Measurements from ENCODE around the gene RPL5. TPM values are rescaled to one million over a fixed set of nuclear protein-coding genes. Genes with fewer than 3 reads are reported as not detected.

RPL5 gene
- total and polyA plus RNA-seq, 2 of the 4 experiments (the other 2 are of a cell fraction) = 1,406 to 1,679 TPM

DNA sequence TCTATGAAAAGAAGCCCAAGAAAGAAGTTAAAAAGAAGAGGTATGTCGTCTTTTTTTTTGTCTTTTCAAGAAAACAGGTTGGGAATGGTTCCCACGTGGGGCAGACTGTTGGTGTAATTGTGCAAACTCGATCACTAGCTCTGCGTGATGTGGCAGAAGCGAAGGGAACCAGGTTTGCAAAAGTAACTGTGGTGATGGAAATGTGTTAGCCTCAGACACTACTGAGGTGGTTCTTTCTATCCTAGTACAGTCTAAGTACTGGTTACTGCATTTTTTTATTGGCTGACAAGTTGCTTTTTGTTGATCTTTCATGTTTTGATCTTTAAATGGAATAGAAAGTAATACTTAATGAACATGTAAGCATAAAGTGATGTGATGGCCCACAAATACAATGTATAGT, 8.8 kb downstream of the RPL5 start:
- Histone ChIP-seq H2BK15ac (ENCODE audit: low read depth, low read length) (no peak overlapping the region), H3K27me3 (ENCODE audit: control insufficient read depth, insufficient read depth, low read length) (no peaks in the 10 kb centered on the region), H4K8ac (ENCODE audit: low read depth in 2 of 2, low read length in 2 of 2) (no peak overlapping the region), H3K9me1 (ENCODE audit: insufficient read depth, low read length) (no peaks in the 10 kb centered on the region), H2AFZ (replicated peaks; ENCODE audit: low read length, poor library complexity) (no peak overlapping the region), H3K27ac (ENCODE audit: insufficient read depth, low read length) (no peak overlapping the region), H2BK120ac (ENCODE audit: low read depth, low read length) (no peak overlapping the region), H4K91ac (ENCODE audit: insufficient read depth, low read depth, low read length) (no peak overlapping the region), H4K5ac (ENCODE audit: low read depth, low read length) (no peak overlapping the region), H3K23ac (ENCODE audit: low read depth, low read length) (no peak overlapping the region), H3K4me1 (ENCODE audit: control insufficient read depth, insufficient read depth, low read length) (peaks cover 4% of the 10 kb centered on the region), H2AK9ac (replicated peaks; ENCODE audit: low read depth, low read length, poor library complexity) (no peak overlapping the region), H3K14ac (replicated peaks; ENCODE audit: low read depth, low read length) (no peak overlapping the region), H3K18ac (ENCODE audit: low read depth, low read length) (no peak overlapping the region), H4K20me1 (ENCODE audit: insufficient read depth, low read length) (peaks cover 68% of the 10 kb centered on the region), H2AK5ac (ENCODE audit: low read depth, low read length) (no peak overlapping the region), H3K4ac (ENCODE audit: low read depth, low read length) (no peak overlapping the region), H3K9ac (ENCODE audit: low read depth, low read length) (no peak overlapping the region), H3K79me1 (ENCODE audit: low read depth in 1 of 2, low read length in 2 of 2) (peaks cover 15 to 40% of the 10 kb centered on the region in 2 experiments), H3K9me3 (ENCODE audit: control insufficient read depth, insufficient read depth, low read length) (no peaks in the 10 kb centered on the region), H3K4me3 (ENCODE audit: insufficient read depth, low read depth, low read length) (no peak overlapping the region), H3K4me2 (ENCODE audit: low read depth, low read length) (no peak overlapping the region), H2BK5ac (ENCODE audit: low read depth, low read length, poor library complexity, severe bottlenecking) (no peak overlapping the region), H3K36me3 (ENCODE audit: control insufficient read depth, insufficient read depth, low read length) (peaks cover 47% of the 10 kb centered on the region), H2BK20ac (ENCODE audit: low read depth, low read length) (no peak overlapping the region), H3K56ac (ENCODE audit: extremely low read depth, insufficient read depth, low read length) (no peak overlapping the region)
- WGBS, 2 experiments (ENCODE audit: extremely low coverage in 2 of 2, insufficient read length in 1 of 2) = 100% methylated on average over 1 of the region's 5 CpGs; no CpG with 5 or more reads in 1 of the 2 experiments
- dilution Hi-C loops (cut with HindIII; ENCODE audit: low sequenced_read_pairs, unreplicated experiment) = no loop called here
- TF ChIP-seq POLR2A (IDR thresholded peaks at IDR 0.05; ENCODE audit: low read depth, low read length) = no peak
- TF ChIP-seq, protein P1, sequence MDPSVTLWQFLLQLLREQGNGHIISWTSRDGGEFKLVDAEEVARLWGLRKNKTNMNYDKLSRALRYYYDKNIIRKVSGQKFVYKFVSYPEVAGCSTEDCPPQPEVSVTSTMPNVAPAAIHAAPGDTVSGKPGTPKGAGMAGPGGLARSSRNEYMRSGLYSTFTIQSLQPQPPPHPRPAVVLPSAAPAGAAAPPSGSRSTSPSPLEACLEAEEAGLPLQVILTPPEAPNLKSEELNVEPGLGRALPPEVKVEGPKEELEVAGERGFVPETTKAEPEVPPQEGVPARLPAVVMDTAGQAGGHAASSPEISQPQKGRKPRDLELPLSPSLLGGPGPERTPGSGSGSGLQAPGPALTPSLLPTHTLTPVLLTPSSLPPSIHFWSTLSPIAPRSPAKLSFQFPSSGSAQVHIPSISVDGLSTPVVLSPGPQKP (IDR thresholded peaks at IDR 0.05; ENCODE audit: borderline replicate concordance, low read depth, low read length) = no peak
- no peak for TF ChIP-seq RAD21 (IDR thresholded peaks at IDR 0.05; ENCODE audit: low read length)
- TF ChIP-seq RCOR1 (IDR thresholded peaks at IDR 0.05; ENCODE audit: insufficient replicate concordance, low read length) = no peak
- TF ChIP-seq BHLHE40 (IDR thresholded peaks at IDR 0.05; ENCODE audit: low read depth, low read length) = no peak
- TF ChIP-seq CEBPB (IDR thresholded peaks at IDR 0.05; ENCODE audit: low read depth, low read length) = no peak
- no peak for TF ChIP-seq MAZ (IDR thresholded peaks at IDR 0.05; ENCODE audit: borderline replicate concordance, low read depth, low read length)
- no peak for TF ChIP-seq RFX5 (IDR thresholded peaks at IDR 0.05; ENCODE audit: low read depth, low read length)
- TF ChIP-seq, protein P2, sequence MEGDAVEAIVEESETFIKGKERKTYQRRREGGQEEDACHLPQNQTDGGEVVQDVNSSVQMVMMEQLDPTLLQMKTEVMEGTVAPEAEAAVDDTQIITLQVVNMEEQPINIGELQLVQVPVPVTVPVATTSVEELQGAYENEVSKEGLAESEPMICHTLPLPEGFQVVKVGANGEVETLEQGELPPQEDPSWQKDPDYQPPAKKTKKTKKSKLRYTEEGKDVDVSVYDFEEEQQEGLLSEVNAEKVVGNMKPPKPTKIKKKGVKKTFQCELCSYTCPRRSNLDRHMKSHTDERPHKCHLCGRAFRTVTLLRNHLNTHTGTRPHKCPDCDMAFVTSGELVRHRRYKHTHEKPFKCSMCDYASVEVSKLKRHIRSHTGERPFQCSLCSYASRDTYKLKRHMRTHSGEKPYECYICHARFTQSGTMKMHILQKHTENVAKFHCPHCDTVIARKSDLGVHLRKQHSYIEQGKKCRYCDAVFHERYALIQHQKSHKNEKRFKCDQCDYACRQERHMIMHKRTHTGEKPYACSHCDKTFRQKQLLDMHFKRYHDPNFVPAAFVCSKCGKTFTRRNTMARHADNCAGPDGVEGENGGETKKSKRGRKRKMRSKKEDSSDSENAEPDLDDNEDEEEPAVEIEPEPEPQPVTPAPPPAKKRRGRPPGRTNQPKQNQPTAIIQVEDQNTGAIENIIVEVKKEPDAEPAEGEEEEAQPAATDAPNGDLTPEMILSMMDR (conservative IDR thresholded peaks at IDR 0.05; ENCODE audit: low read depth, low read length) = no peak
- no peak for TF ChIP-seq FOS (IDR thresholded peaks at IDR 0.05; ENCODE audit: low read depth, low read length)
- no peak for TF ChIP-seq SMC3 (IDR thresholded peaks at IDR 0.05; ENCODE audit: low read depth, low read length)
- no peak for TF ChIP-seq CHD1 (IDR thresholded peaks at IDR 0.05; ENCODE audit: low read depth, low read length)
- no peak for TF ChIP-seq MAFK (IDR thresholded peaks at IDR 0.05; ENCODE audit: low read depth, low read length)
- TF ChIP-seq MXI1 (IDR thresholded peaks at IDR 0.05; ENCODE audit: borderline replicate concordance, low read depth, low read length) = no peak
- TF ChIP-seq, protein P3, sequence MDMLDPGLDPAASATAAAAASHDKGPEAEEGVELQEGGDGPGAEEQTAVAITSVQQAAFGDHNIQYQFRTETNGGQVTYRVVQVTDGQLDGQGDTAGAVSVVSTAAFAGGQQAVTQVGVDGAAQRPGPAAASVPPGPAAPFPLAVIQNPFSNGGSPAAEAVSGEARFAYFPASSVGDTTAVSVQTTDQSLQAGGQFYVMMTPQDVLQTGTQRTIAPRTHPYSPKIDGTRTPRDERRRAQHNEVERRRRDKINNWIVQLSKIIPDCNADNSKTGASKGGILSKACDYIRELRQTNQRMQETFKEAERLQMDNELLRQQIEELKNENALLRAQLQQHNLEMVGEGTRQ (IDR thresholded peaks at IDR 0.05; ENCODE audit: low read depth, low read length) = no peak
- TF ChIP-seq NFE2L2 (IDR thresholded peaks at IDR 0.05; ENCODE audit: low read depth, low read length) = no peak
- DNase-seq (no peak), ATAC-seq (ENCODE audit: low read depth) (no peak)
- ChIA-PET CTCF (interaction anchor here (0.6 kb wide), 1 partner anchor 60 kb away, joined by 5 read pairs; no protein-coding TSS in a partner anchor), POLR2A (ENCODE audit: unreplicated experiment) (no interaction called here)
- in situ Hi-C loops (cut with MboI; ENCODE audit: low sequenced_read_pairs) = no loop called here
- intact Hi-C loops (cut with micrococcal nuclease) = no loop called here
- no TSS peak for BruUV-seq (replicated peaks)

All from IMR-90 (cell line).